Common myeloid progenitor, CD34-positive (primary cell): ENCODE results near the gene CHURC1.
"Not testable (repeated sequence)": the region's sequence is repeated elsewhere in the genome, so short reads cannot be mapped to it uniquely, and the experiment has no call there.

Experiments used
- CTCF ChIA-PET: fragments of 350-600 bp; sonication (Branson Sonifier 250); formaldehyde crosslinking; loops from one replicate; lab custom pipeline; 2021; ENCODE audit warnings: antibody characterized with exemption; lab: Charles Lee
- POLR2A ChIA-PET: fragments of 350-600 bp; sonication (Branson Sonifier 250); formaldehyde crosslinking; loops from one replicate; lab custom pipeline; 2021; ENCODE audit warnings: antibody characterized with exemption; lab: Charles Lee
- DNase-seq, 3 donors: peaks; one replicate each; pipeline versions ENCODE4 v3.0.0 to v3.0.0-alpha.2; 2013
- H3K27ac ChIP-seq, 2 experiments: 1 replicate in 1 of 2; 2 replicates in 1 of 2; pipeline ENCODE4 v1.7.0; 2013; ENCODE audit warnings: inconsistent platforms in 2 of 2, low read length in 2 of 2, mild to moderate bottlenecking in 2 of 2, low read depth in 1 of 2, moderate library complexity in 1 of 2; ENCODE audit not compliant: severe bottlenecking in 2 of 2, insufficient read depth in 1 of 2, poor library complexity in 1 of 2
- H3K27me3 ChIP-seq, 5 experiments: replicated peaks in 2 of 5; 1 replicate in 3 of 5; 2 replicates in 2 of 5; pipeline versions ENCODE4 v1.6.1 to v1.7.0; 2013; ENCODE audit warnings: low read length in 4 of 5, mild to moderate bottlenecking in 2 of 5, moderate library complexity in 2 of 5, inconsistent platforms in 1 of 5; ENCODE audit not compliant: insufficient read depth in 5 of 5, control insufficient read depth in 4 of 5
- H3K36me3 ChIP-seq, 4 experiments: 1 replicate in 2 of 4; 2 replicates in 2 of 4; pipeline versions ENCODE4 v1.6.1 to v1.7.0; 2013; ENCODE audit warnings: low read length in 3 of 4, control low read depth in 1 of 4, mild to moderate bottlenecking in 1 of 4; ENCODE audit not compliant: control insufficient read depth in 4 of 4, insufficient read depth in 4 of 4
- H3K4me1 ChIP-seq, 4 experiments: 1 replicate in 3 of 4; 2 replicates in 1 of 4; pipeline versions ENCODE4 v1.6.1 to v1.7.1; 2013; ENCODE audit warnings: low read length in 3 of 4, mild to moderate bottlenecking in 3 of 4, control low read depth in 1 of 4, inconsistent platforms in 1 of 4, moderate library complexity in 1 of 4; ENCODE audit not compliant: control insufficient read depth in 4 of 4, insufficient read depth in 4 of 4; ENCODE audit errors: control extremely low read depth in 1 of 4
- H3K4me3 ChIP-seq, 7 experiments: 1 replicate in 4 of 7; 2 replicates in 3 of 7; pipeline versions ENCODE4 v1.5.1 to v1.7.0; 2013; ENCODE audit warnings: mild to moderate bottlenecking in 7 of 7, low read length in 6 of 7, moderate library complexity in 6 of 7, inconsistent platforms in 2 of 7, low read depth in 2 of 7, control low read depth in 1 of 7; ENCODE audit not compliant: insufficient read depth in 4 of 7, control insufficient read depth in 1 of 7; ENCODE audit errors: extremely low read depth in 1 of 7
- H3K9me3 ChIP-seq, 5 experiments: 1 replicate in 4 of 5; 2 replicates in 1 of 5; pipeline versions ENCODE4 v1.6.1 to v1.7.1; 2013; ENCODE audit warnings: low read length in 4 of 5, mild to moderate bottlenecking in 2 of 5, inconsistent platforms in 1 of 5, low read depth in 1 of 5, moderate library complexity in 1 of 5; ENCODE audit not compliant: control insufficient read depth in 4 of 5, insufficient read depth in 2 of 5; ENCODE audit errors: control extremely low read depth in 1 of 5
- WGBS: methylation state at CpG from one replicate; pipeline ENCODE4 v1.1.5; 2013; ENCODE audit not compliant: insufficient coverage; 5-methylcytosine and 5-hydroxymethylcytosine counted together

The CHURC1 gene

DNA sequence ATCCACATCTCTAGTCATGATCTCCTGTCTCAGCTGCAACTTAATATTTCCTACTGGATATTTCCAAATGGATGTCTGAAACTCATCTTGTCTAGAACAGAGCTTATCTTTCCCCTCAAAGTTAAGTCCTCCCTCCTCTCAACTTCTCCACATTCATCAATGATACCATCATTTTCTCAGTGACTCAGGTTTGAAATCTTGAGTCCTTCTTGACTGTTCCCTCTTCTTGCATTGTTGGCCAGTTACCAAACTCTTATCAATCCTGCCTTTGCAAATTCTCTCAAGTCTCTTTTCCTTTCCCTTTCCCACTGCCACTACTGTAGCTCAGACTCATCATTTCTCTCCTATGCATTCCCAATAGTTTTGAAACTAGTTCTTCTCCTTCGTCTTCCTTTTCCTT is 14.3 kb upstream of the CHURC1 start:
- Histone ChIP-seq H3K27ac (no peak overlapping the region), H3K9me3 (no peaks in the 10 kb centered on the region), H3K4me1 (no peaks in the 10 kb centered on the region), H3K36me3 (no peaks in the 10 kb centered on the region), H3K27me3 (peaks cover 0 to 8% (median 0%) of the 10 kb centered on the region in 5 experiments), H3K4me3 (no peak overlapping the region)
- WGBS: no CpG with 5 or more reads among the region's 1 CpG
- POLR2A ChIA-PET: no interaction called here
- CTCF ChIA-PET: interaction anchor here (1.2 to 3.8 kb wide), 5 partner anchors 8 to 128 kb away, joined by 3 to 17 read pairs (median 5); no protein-coding TSS in a partner anchor
- DNase-seq: no peak

DNA sequence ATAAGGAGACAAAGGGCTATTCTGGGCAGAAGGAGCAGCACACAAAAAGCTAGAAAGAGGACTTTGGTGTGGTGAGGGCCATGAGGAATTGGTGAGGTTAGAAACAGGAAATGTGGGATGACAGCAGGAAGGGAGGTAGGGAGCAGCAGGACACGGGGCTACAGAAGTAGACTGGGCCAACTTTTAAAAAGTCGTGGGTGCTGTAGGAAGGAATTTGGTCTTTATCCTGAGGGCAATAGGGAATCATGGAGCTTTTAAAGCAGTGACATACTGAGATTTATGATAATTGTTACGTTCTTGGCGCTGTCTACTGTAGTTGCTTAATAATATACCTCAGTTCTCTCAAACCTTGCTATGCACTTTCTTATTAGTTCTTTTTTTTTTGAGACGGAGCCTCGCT is 8.2 kb upstream of the CHURC1 start:
- Histone ChIP-seq H3K36me3 (no peaks in the 10 kb centered on the region), H3K27ac (no peak overlapping the region), H3K4me3 (no peak overlapping the region), H3K27me3 (peaks cover 0 to 4% (median 0%) of the 10 kb centered on the region in 5 experiments), H3K4me1 (peaks cover 3 to 8% (median 5%) of the 10 kb centered on the region in 4 experiments), H3K9me3 (no peaks in the 10 kb centered on the region)
- WGBS: 50% methylated on average over 4 of the region's 6 CpGs
- CTCF ChIA-PET: interaction anchor here (0.7 to 2.9 kb wide), 2 partner anchors 14 to 76 kb away, joined by 3 to 20 read pairs; no protein-coding TSS in a partner anchor
- no peak for DNase-seq
- POLR2A ChIA-PET: no interaction called here

DNA sequence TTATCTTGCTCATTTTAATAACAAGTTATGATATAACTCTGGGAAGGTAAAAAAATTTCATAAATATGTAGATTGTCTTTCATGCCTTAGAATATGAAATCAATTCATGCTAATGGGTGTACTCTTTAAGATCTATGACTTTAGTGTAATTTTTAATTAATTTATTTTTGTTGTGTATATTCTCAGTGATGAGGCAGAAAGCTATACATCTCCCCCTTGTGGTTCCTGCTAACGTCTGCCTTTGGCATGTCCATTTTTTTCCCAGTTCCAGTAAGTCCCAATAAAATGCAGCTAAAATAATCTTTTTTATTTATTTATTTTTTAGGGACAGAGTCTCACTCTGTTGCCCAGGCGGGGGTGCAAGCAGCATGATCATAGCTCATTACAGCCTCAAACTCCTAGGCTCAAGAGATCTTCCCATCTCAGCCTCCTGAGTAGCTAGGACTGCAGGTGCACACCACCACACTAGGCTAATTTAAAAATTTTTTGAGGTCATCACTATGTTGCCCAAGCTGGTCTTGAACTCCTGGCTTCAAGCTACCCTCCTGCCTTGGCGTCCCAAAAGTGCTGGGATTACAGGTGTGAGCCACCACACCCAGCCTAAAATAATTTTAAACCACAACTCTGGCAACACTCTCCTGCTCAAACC is 3.3 kb upstream of the CHURC1 start:
- ChIA-PET CTCF (interaction anchor here (0.6 to 2.4 kb wide), 19 partner anchors 9 to 248 kb away, joined by 3 to 14 read pairs (median 3); no protein-coding TSS in a partner anchor), POLR2A (no interaction called here)
- Histone ChIP-seq H3K27me3 (no peaks in the 10 kb centered on the region), H3K36me3 (peaks cover 0 to 2% (median 0%) of the 10 kb centered on the region in 4 experiments), H3K27ac (no peak overlapping the region), H3K9me3 (no peaks in the 10 kb centered on the region), H3K4me3 (no peak overlapping the region), H3K4me1 (peaks cover 10 to 26% (median 19%) of the 10 kb centered on the region in 4 experiments)
- WGBS: 71% methylated on average over 2 of the region's 3 CpGs
- DNase-seq: peak in 2 of 3 donors; percentile 35 to 41

DNA sequence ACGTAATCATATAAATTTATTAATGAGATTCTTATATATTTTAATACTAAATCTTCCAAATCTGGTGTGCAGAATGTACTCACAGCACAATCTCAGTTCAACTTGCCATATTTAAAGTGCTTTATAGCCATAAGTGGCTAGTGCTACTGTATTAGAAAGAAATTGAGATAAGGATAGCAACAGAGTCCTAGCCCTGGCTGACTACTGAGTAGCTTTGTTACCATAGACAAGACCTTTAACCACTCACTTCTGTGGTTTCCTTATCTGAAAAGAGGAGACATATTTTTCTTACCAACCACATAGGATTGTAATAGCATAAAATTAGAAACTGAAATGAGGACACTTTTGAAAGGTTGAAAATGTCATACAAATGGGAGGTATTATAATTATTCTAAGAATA is 2.0 kb upstream of the CHURC1 start:
- Histone ChIP-seq H3K9me3 (no peaks in the 10 kb centered on the region), H3K27ac (no peak overlapping the region), H3K36me3 (peaks cover 0 to 2% (median 0%) of the 10 kb centered on the region in 4 experiments), H3K4me1 (peaks cover 8 to 21% (median 17%) of the 10 kb centered on the region in 4 experiments), H3K27me3 (no peaks in the 10 kb centered on the region), H3K4me3 (no peak overlapping the region)
- POLR2A ChIA-PET: no interaction called here
- no CpG with 5 or more reads among the region's 1 CpG for WGBS
- DNase-seq: peak; percentile 40 to 80 (median 67)
- CTCF ChIA-PET: interaction anchor here (1.0 to 2.4 kb wide), 4 partner anchors 20 to 112 kb away, joined by 3 to 13 read pairs (median 3); no protein-coding TSS in a partner anchor

DNA sequence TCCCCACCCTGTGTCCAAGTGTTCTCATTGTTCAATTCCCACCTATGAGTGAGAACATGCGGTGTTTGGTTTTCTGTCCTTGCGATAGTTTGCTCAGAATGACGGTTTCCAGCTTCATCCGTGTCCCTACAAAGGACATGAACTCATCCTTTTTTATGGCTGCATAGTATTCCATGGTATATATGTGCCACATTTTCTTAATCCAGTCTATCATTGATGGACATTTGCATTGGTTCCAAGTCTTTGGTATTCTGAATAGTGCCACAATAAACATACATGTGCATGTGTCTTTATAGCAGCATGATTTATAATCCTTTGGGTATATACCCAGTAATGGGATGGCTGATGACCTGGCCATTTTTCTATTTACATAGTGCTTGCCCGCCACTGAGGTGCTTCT is 778 bp upstream of the CHURC1 start:
- peak overlapping the region in 1 of 2 experiments; percentile 99 for H3K27ac ChIP-seq
- H3K4me3 ChIP-seq: peak overlapping the region in 2 of 7 experiments; percentile 97 to 98

GRCh38 chr14:64915029-64915424 is 772 bp downstream of the CHURC1 start:
- H3K4me3 ChIP-seq: peak overlapping the region; percentile 74 to 98 (median 92)
- ChIA-PET POLR2A (interaction anchor here (0.8 to 1.5 kb wide), 2 partner anchors 10 to 216 kb away, joined by 3 to 5 read pairs; no protein-coding TSS in a partner anchor), CTCF (interaction anchor here (1.1 to 1.7 kb wide), 3 partner anchors 66 to 115 kb away, joined by 3 to 6 read pairs (median 5); no protein-coding TSS in a partner anchor)
- WGBS: 52% methylated on average over 3 of the region's 4 CpGs
- no peaks in the 10 kb centered on the region for H3K9me3 ChIP-seq
- peak overlapping the region; percentile 96 to 99 for H3K27ac ChIP-seq
- no peak for DNase-seq
- peaks cover 8 to 21% (median 17%) of the 10 kb centered on the region in 4 experiments for H3K4me1 ChIP-seq
- peaks cover 0 to 3% (median under 1%) of the 10 kb centered on the region in 4 experiments for H3K36me3 ChIP-seq
- no peaks in the 10 kb centered on the region for H3K27me3 ChIP-seq

More for the DNA sequence above, 778 bp upstream of the CHURC1 start:
- not testable (repeated sequence) for H3K27me3 ChIP-seq, H3K9me3 ChIP-seq, DNase-seq, H3K36me3 ChIP-seq
- H3K4me1 ChIP-seq: peaks cover 8 to 21% (median 17%) of the 10 kb centered on the region in 4 experiments
- ChIA-PET POLR2A (interaction anchor here (1.5 kb wide), 1 partner anchor 12 kb away, joined by 5 read pairs; no protein-coding TSS in a partner anchor), CTCF (interaction anchor here (1.7 kb wide), 1 partner anchor 68 kb away, joined by 6 read pairs; no protein-coding TSS in a partner anchor)
- WGBS: no CpG with 5 or more reads among the region's 5 CpGs
